AML-193 (cell line): Measurements from ENCODE around the gene ZC3H12C.
"Not testable (repeated sequence)": the region's sequence is repeated elsewhere in the genome, so short reads cannot be mapped to it uniquely, and the experiment has no call there.

Experiments used
- DNase-seq, 2 experiments: peaks; one replicate each; lab custom pipeline; 2025; lab: John Stamatoyannopoulos, UW

The ZC3H12C gene

GRCh38 chr11:110092515-110093406 lies at the start of gene ZC3H12C:
Gene ZC3H12C, plus strand, starts transcription at chr11:110093392. Its CDS starts 20 bp downstream, at chr11:110093412.
- no peak for DNase-seq

- DNase-seq, result no peak
Observed at GRCh38 chr11:110044226-110044968, 48.8 kb upstream of the ZC3H12C start.

- no peak for DNase-seq
Observed at GRCh38 chr11:110046775-110047380, 46.3 kb upstream of the ZC3H12C start.

- no peak for DNase-seq
Observed at GRCh38 chr11:110049501-110050200, 43.5 kb upstream of the ZC3H12C start.

GRCh38 chr11:110050201-110050506 lies 43.0 kb upstream of the ZC3H12C start:
- no peak for DNase-seq

- DNase-seq, result no peak
Observed at GRCh38 chr11:110053848-110054414, 39.3 kb upstream of the ZC3H12C start.

GRCh38 chr11:110056956-110057355 lies 36.2 kb upstream of the ZC3H12C start:
- DNase-seq, result no peak

GRCh38 chr11:110059706-110060463 lies 33.3 kb upstream of the ZC3H12C start:
- DNase-seq, result no peak

GRCh38 chr11:110061296-110061695 lies 31.9 kb upstream of the ZC3H12C start:
- no peak for DNase-seq

GRCh38 chr11:110062247-110062646 lies 30.9 kb upstream of the ZC3H12C start:
- no peak for DNase-seq

GRCh38 chr11:110065189-110065588 lies 28.0 kb upstream of the ZC3H12C start:
- no peak for DNase-seq

GRCh38 chr11:110068001-110068400 lies 25.2 kb upstream of the ZC3H12C start:
- not testable (repeated sequence) for DNase-seq

- peak; percentile 72 to 79 for DNase-seq
Observed at GRCh38 chr11:110069158-110069737, 23.9 kb upstream of the ZC3H12C start.

GRCh38 chr11:110070176-110070575 lies 23.0 kb upstream of the ZC3H12C start:
- no peak for DNase-seq

- no peak for DNase-seq
Observed at GRCh38 chr11:110071197-110071596, 22.0 kb upstream of the ZC3H12C start.

GRCh38 chr11:110072930-110073329 lies 20.3 kb upstream of the ZC3H12C start:
- peak; percentile 20 to 31 for DNase-seq

GRCh38 chr11:110074499-110074898 lies 18.7 kb upstream of the ZC3H12C start:
- DNase-seq, result no peak

GRCh38 chr11:110075105-110075846 lies 17.9 kb upstream of the ZC3H12C start:
- DNase-seq, result no peak

GRCh38 chr11:110075847-110076208 lies 17.4 kb upstream of the ZC3H12C start:
- DNase-seq, result no peak

- DNase-seq, result no peak
Observed at GRCh38 chr11:110076371-110076965, 16.7 kb upstream of the ZC3H12C start.
